ENCODE measurements around the gene RPH3AL. TPM values are rescaled to one million over a fixed set of nuclear protein-coding genes. Genes with fewer than 3 reads are reported as not detected.

The RPH3AL gene
- total RNA-seq, 4 donors from 2014 or later: 9.9 to 44.7 (median 21.5) TPM

DNA sequence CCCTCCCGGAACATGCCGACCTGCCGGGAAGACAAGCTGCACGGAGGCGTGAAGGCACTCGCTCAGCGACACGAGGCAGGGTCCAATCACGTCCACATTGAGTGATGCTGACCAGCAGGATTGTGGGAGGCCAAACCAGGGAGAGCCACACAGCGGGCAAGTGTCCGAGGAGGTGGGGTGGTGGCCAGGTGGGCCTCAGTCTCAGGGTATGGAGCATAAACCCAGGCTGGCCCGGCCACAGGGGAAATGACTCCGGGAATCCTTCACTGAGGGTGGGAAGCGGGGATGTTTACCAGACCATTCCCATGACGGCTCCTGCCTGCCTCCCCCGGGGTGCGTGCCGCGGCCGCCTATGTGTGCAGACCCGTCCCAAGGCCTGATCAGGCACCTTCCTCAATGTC lies 62.5 kb downstream of the RPH3AL start:
- DNase-seq: no peak
- intact Hi-C loops (cut with DNase I; ENCODE audit: low total_unique reads): no loop called here

DNA sequence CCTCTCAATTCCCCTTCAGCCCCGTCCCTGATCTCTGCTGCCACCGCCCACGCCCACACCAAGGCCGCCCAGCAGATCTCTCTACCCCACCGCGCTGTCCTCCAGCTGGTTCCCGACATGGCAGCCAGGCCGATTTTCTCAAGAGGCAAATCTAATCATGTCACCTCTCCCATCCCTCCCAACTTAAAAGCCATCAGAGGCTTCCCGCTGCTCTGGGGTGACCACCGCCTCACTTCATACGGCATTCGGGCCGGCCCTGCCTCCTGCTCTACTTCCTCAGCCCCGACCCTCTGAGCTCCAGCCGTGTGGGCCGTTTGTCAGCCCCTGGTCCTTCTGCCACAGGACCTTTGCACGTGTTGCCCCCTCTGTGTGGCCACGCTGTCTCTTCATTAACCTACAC lies 63.2 kb downstream of the RPH3AL start:
- DNase-seq: peak in 1 of 2 donors; percentile 7
- Histone ChIP-seq H3K36me3 (no peaks in the 10 kb centered on the region), H3K9me3 (no peaks in the 10 kb centered on the region), H3K27ac (no peak overlapping the region), H3K4me1 (no peaks in the 10 kb centered on the region), H3K4me3 (no peak overlapping the region), H3K27me3 (no peaks in the 10 kb centered on the region)
- intact Hi-C loops (cut with DNase I; ENCODE audit: low total_unique reads): no loop called here
- TF ChIP-seq, protein P1, sequence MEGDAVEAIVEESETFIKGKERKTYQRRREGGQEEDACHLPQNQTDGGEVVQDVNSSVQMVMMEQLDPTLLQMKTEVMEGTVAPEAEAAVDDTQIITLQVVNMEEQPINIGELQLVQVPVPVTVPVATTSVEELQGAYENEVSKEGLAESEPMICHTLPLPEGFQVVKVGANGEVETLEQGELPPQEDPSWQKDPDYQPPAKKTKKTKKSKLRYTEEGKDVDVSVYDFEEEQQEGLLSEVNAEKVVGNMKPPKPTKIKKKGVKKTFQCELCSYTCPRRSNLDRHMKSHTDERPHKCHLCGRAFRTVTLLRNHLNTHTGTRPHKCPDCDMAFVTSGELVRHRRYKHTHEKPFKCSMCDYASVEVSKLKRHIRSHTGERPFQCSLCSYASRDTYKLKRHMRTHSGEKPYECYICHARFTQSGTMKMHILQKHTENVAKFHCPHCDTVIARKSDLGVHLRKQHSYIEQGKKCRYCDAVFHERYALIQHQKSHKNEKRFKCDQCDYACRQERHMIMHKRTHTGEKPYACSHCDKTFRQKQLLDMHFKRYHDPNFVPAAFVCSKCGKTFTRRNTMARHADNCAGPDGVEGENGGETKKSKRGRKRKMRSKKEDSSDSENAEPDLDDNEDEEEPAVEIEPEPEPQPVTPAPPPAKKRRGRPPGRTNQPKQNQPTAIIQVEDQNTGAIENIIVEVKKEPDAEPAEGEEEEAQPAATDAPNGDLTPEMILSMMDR (IDR thresholded peaks at IDR 0.05): no peak
- TF ChIP-seq POLR2A (IDR thresholded peaks at IDR 0.05): no peak

More for the DNA sequence above, 62.5 kb downstream of the RPH3AL start:
- no peaks in the 10 kb centered on the region for H3K27me3 ChIP-seq
- H3K4me1 ChIP-seq: no peaks in the 10 kb centered on the region
- H3K27ac ChIP-seq: no peak overlapping the region
- no peak for TF ChIP-seq POLR2A (IDR thresholded peaks at IDR 0.05)
- TF ChIP-seq, protein P1 (IDR thresholded peaks at IDR 0.05): no peak
- no peak overlapping the region for H3K4me3 ChIP-seq
- H3K36me3 ChIP-seq: no peaks in the 10 kb centered on the region
- no peaks in the 10 kb centered on the region for H3K9me3 ChIP-seq

DNA sequence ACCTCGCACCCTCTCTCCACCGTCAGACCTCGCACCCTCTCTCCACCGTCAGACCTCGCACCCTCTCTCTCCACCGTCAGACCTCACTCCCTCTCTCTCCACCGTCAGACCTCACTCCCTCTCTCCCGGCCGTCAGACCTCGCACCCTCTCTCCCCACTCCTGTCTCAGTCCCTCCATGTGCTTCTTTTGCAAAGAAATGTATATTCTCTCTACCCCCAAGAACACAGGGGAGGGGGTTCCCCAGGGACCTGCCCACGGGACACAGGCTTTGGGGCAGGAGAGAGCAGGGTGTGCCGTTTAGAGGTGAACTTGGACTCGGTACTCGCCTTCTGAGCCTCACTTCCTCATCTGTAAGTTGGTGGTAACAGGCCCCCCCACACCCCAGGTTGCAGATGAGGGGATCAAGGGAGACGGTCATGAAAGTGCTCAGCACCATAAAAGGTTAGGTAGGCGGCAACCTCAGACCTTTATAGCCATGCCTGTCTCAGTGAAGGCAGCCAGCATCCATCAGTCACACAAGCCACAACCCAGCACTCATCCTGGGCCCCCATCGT lies 63.7 kb downstream of the RPH3AL start:
- no peaks in the 10 kb centered on the region for H3K4me1 ChIP-seq
- no peaks in the 10 kb centered on the region for H3K27me3 ChIP-seq
- H3K27ac ChIP-seq: no peak overlapping the region
- intact Hi-C loops (cut with DNase I; ENCODE audit: low total_unique reads): no loop called here
- TF ChIP-seq, protein P1 (IDR thresholded peaks at IDR 0.05): no peak
- no peak for TF ChIP-seq POLR2A (IDR thresholded peaks at IDR 0.05)
- no peaks in the 10 kb centered on the region for H3K9me3 ChIP-seq
- H3K4me3 ChIP-seq: no peak overlapping the region
- H3K36me3 ChIP-seq: no peaks in the 10 kb centered on the region
- DNase-seq: peak in 1 of 2 donors; percentile 2

- DNase-seq: peak in 1 of 2 donors; percentile 11
- TF ChIP-seq POLR2A (IDR thresholded peaks at IDR 0.05): no peak
- TF ChIP-seq, protein P1 (IDR thresholded peaks at IDR 0.05): no peak
- no peaks in the 10 kb centered on the region for H3K36me3 ChIP-seq
These were observed 66.0 kb downstream of the RPH3AL start for GRCh38 chr17:286571-286970.

DNA sequence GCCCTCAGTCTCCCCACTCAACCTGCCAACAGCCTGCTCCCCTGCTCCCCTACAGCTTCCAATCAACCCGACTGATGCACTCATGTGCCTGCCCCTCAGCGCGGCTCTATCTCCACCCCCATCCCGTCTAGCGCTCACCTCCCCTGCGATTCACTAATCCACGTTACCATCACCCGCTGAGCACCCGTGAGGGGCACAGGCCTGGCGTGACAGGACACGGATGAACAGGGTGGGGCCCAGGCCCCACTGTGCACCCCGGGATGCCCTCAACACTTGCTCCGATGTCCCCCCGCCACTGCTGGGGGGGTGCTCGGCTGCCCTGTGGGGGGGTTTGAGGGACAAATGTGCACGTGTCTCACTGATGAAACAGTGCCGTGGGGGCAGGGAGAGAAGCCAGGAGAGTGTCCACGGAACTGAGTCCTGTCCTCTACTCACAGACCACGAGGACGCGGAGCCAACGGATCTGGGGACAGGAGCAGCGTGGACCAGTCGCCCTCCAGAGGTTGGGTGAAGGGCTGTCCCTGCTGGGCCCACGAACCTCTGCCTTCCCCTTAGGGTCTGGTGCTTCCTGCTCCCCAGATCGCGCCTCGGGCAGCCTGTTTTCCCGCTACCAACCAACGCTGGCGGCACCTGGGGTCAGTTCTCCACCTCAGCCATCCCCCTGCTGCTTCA lies 66.7 kb downstream of the RPH3AL start:
- intact Hi-C loops (cut with DNase I; ENCODE audit: low total_unique reads): no loop called here
- DNase-seq: peak in 1 of 2 donors; percentile 9
- H3K27me3 ChIP-seq: no peaks in the 10 kb centered on the region
- H3K9me3 ChIP-seq: no peaks in the 10 kb centered on the region
- TF ChIP-seq POLR2A (IDR thresholded peaks at IDR 0.05): no peak
- TF ChIP-seq, protein P1 (IDR thresholded peaks at IDR 0.05): no peak
- no peaks in the 10 kb centered on the region for H3K36me3 ChIP-seq
- no peaks in the 10 kb centered on the region for H3K4me1 ChIP-seq
- H3K4me3 ChIP-seq: no peak overlapping the region
- no peak overlapping the region for H3K27ac ChIP-seq

More at GRCh38 chr17:286571-286970, 66.0 kb downstream of the RPH3AL start:
- H3K4me1 ChIP-seq: no peaks in the 10 kb centered on the region
- no peaks in the 10 kb centered on the region for H3K27me3 ChIP-seq
- no peak overlapping the region for H3K4me3 ChIP-seq
- no peak overlapping the region for H3K27ac ChIP-seq
- intact Hi-C loops (cut with DNase I; ENCODE audit: low total_unique reads): no loop called here
- H3K9me3 ChIP-seq: no peaks in the 10 kb centered on the region
